AG04450 (cell line): Measurements from ENCODE around the gene DUSP19. TPM values are rescaled to one million over a fixed set of nuclear protein-coding genes. Genes with fewer than 3 reads are reported as not detected.

Source experiments
- CTCF ChIA-PET: fragments of 300-600, 350-600 bp; formaldehyde crosslinking; extraction: SDS; loops from one replicate; lab custom pipeline; 2022; ENCODE audit warnings: antibody characterized with exemption, inconsistent platforms; lab: Charles Lee
- POLR2A ChIA-PET: fragments of 350-600 bp; formaldehyde crosslinking; extraction: SDS; loops from one replicate; lab custom pipeline; 2021; ENCODE audit warnings: antibody characterized with exemption, inconsistent platforms; lab: Yijun Ruan, JAX
- DNase-seq: peaks from one replicate; pipeline ENCODE4 v3.0.0-alpha.2; 2011; ENCODE audit warnings: low read depth, low spot score
- H3K27ac ChIP-seq: one replicate; pipeline ENCODE4 v1.5.1; 2012; ENCODE audit warnings: low read depth, low read length, control low read depth
- H3K27me3 ChIP-seq: one replicate; pipeline ENCODE4 v1.6.0; 2012; ENCODE audit warnings: low read length; ENCODE audit not compliant: control insufficient read depth, insufficient read depth
- H3K4me3 ChIP-seq: 2 replicates; pipeline ENCODE4 v1.5.1; 2011; ENCODE audit warnings: mild to moderate bottlenecking, low read depth, low read length, control low read depth
- H3K9me3 ChIP-seq: 2 replicates; pipeline ENCODE4 v1.5.1; 2012; ENCODE audit warnings: low read length; ENCODE audit not compliant: control insufficient read depth, insufficient read depth
- polyA plus RNA-seq: library from polyadenylated mRNA; depleted of rRNA; stranded (reverse); fragments of >200 nt; gene quantifications from 2 replicates; pipeline ENCODE4 v1.2.3, GENCODE V29; 2011
- TF ChIP-seq, protein P1 (sequence below): IDR thresholded peaks from 2 replicates; pipeline ENCODE4 v1.5.1; 2011; ENCODE audit warnings: low read depth, low read length, control low read depth, inconsistent platforms

Gene DUSP19
- polyA plus RNA-seq, 1 experiment = 3.6 TPM

GRCh38 chr2:183125659-183126341, 47.3 kb downstream of the DUSP19 start:
- CTCF ChIA-PET = no interaction called here
- POLR2A ChIA-PET = interaction anchor here (0.6 kb wide), 1 partner anchor 189 kb away, joined by 5 read pairs; no protein-coding TSS in a partner anchor
- DNase-seq = no peak
- TF ChIP-seq, protein P1, sequence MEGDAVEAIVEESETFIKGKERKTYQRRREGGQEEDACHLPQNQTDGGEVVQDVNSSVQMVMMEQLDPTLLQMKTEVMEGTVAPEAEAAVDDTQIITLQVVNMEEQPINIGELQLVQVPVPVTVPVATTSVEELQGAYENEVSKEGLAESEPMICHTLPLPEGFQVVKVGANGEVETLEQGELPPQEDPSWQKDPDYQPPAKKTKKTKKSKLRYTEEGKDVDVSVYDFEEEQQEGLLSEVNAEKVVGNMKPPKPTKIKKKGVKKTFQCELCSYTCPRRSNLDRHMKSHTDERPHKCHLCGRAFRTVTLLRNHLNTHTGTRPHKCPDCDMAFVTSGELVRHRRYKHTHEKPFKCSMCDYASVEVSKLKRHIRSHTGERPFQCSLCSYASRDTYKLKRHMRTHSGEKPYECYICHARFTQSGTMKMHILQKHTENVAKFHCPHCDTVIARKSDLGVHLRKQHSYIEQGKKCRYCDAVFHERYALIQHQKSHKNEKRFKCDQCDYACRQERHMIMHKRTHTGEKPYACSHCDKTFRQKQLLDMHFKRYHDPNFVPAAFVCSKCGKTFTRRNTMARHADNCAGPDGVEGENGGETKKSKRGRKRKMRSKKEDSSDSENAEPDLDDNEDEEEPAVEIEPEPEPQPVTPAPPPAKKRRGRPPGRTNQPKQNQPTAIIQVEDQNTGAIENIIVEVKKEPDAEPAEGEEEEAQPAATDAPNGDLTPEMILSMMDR = no peak
- no peaks in the 10 kb centered on the region for H3K9me3 ChIP-seq
- no peak overlapping the region for H3K27ac ChIP-seq
- no peak overlapping the region; the same call in 1 of the 2 replicates for H3K4me3 ChIP-seq
- no peaks in the 10 kb centered on the region for H3K27me3 ChIP-seq

GRCh38 chr2:183126635-183127034, 48.1 kb downstream of the DUSP19 start:
- H3K4me3 ChIP-seq = no peak overlapping the region
- H3K27ac ChIP-seq = no peak overlapping the region
- no peak for DNase-seq
- ChIA-PET POLR2A (interaction anchor here (0.6 kb wide), 1 partner anchor 190 kb away, joined by 5 read pairs; no protein-coding TSS in a partner anchor), CTCF (interaction anchor here (0.9 kb wide), 1 partner anchor 57 kb away, joined by 4 read pairs; no protein-coding TSS in a partner anchor)
- TF ChIP-seq, protein P1 = no peak
- no peaks in the 10 kb centered on the region for H3K27me3 ChIP-seq
- H3K9me3 ChIP-seq = no peaks in the 10 kb centered on the region

DNA sequence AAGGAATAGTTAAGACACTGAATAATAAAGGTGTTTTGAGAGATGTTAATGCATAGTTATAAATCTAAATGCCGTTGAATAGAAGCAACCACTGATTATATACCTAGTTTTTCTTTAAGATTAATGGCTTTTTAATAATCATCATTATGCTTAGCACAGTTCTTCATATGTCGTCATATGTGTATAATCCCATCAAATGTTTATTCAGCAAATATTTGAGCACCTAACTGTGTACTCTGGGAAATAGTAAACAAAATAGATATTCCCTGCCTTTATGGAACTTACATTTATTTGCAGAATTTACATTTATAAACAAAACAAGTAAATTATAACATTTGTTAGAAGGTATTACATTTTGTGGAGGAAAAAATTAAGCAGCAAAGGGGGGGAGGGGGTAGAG, 55.5 kb downstream of the DUSP19 start:
- Histone ChIP-seq H3K27me3 (no peaks in the 10 kb centered on the region), H3K4me3 (no peak overlapping the region), H3K27ac (no peak overlapping the region), H3K9me3 (no peaks in the 10 kb centered on the region)
- no peak for DNase-seq
- CTCF ChIA-PET = no interaction called here
- POLR2A ChIA-PET = no interaction called here
- TF ChIP-seq, protein P1 = no peak

GRCh38 chr2:183148955-183149354, 70.4 kb downstream of the DUSP19 start:
- no peak for DNase-seq
- TF ChIP-seq, protein P1 = no peak
- peaks cover 2% of the 10 kb centered on the region; the same call in 1 of the 2 replicates for H3K9me3 ChIP-seq
- no peak overlapping the region for H3K4me3 ChIP-seq
- ChIA-PET CTCF (interaction anchor here (0.8 kb wide), 1 partner anchor 11 kb away, joined by 3 read pairs; no protein-coding TSS in a partner anchor), POLR2A (no interaction called here)
- H3K27me3 ChIP-seq = no peaks in the 10 kb centered on the region
- H3K27ac ChIP-seq = no peak overlapping the region

- TF ChIP-seq, protein P1 = no peak
- Histone ChIP-seq H3K9me3 (peaks cover 2% of the 10 kb centered on the region; the same call in 1 of the 2 replicates), H3K4me3 (no peak overlapping the region), H3K27me3 (no peaks in the 10 kb centered on the region), H3K27ac (no peak overlapping the region)
- POLR2A ChIA-PET = no interaction called here
- DNase-seq = peak; percentile 33
- CTCF ChIA-PET = interaction anchor here (0.8 kb wide), 1 partner anchor 11 kb away, joined by 3 read pairs; no protein-coding TSS in a partner anchor
Observed at GRCh38 chr2:183149489-183149888, 70.9 kb downstream of the DUSP19 start.
